ENCODE data around the gene CACNA1E. TPM values are rescaled to one million over a fixed set of nuclear protein-coding genes. Genes with fewer than 3 reads are reported as not detected.

Gene CACNA1E
- total RNA-seq, 1 donor from 2014 or later = not detected

DNA sequence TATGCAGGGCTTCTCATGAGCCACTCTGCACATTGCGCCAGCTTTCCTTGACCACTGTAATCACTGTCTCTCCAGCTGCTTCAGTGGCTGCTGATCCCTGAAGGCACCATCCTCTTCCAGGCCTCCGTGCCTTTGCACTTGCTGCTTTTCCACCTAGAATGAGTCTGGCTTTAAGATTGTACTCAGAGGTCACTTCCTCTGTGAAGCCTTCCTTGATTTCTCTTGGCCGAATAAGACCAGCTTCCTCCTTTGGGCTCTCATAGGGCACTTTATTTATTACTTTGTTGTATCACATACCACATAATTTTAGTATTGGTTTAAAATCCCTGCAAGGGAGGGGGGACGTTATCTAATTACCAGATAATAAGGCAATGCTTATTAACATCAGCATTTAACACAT is 10.6 kb downstream of the CACNA1E start:
- no peaks in the 10 kb centered on the region for H3K4me1 ChIP-seq
- H3K9me3 ChIP-seq = no peaks in the 10 kb centered on the region

DNA sequence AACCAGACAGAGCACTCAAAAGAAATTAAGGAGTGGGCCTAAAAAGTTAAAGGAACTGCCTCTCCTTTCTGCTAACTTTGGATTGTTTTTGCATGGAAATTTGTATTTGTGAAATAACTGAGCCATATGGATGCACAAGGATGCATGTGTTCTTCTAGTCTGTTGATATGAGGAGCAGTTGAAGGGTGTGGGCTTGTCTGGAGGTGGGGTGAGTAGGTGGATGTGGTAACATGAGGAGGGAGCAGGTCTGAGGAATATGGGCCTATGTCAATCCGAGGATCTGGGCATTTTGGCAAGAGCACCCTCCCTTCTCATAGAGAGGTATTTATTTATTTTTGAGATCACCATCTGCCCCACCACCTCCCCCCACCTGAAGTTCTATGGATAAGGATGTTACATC is 13.4 kb downstream of the CACNA1E start:
- Histone ChIP-seq H3K27ac (no peak overlapping the region), H3K9me3 (no peaks in the 10 kb centered on the region), H3K4me3 (no peak overlapping the region), H3K27me3 (no peaks in the 10 kb centered on the region), H3K36me3 (no peaks in the 10 kb centered on the region), H3K4me1 (no peaks in the 10 kb centered on the region)
- intact Hi-C loops (cut with DNase I) = no loop called here
- TF ChIP-seq POLR2A (IDR thresholded peaks at IDR 0.05) (no peak), POLR2AphosphoS5 (IDR thresholded peaks at IDR 0.05; ENCODE audit: insufficient read depth in 1 of 2, low read depth in 1 of 2) (no peak)
- no peak for DNase-seq (ENCODE audit: extremely low spot score in 2 of 2)

More for the DNA sequence above, 10.6 kb downstream of the CACNA1E start:
- Histone ChIP-seq H3K36me3 (no peaks in the 10 kb centered on the region), H3K27me3 (no peaks in the 10 kb centered on the region), H3K4me3 (no peak overlapping the region), H3K27ac (no peak overlapping the region)
- intact Hi-C loops (cut with DNase I) = no loop called here
- no peak for DNase-seq (ENCODE audit: extremely low spot score in 2 of 2)
- TF ChIP-seq, protein P1, sequence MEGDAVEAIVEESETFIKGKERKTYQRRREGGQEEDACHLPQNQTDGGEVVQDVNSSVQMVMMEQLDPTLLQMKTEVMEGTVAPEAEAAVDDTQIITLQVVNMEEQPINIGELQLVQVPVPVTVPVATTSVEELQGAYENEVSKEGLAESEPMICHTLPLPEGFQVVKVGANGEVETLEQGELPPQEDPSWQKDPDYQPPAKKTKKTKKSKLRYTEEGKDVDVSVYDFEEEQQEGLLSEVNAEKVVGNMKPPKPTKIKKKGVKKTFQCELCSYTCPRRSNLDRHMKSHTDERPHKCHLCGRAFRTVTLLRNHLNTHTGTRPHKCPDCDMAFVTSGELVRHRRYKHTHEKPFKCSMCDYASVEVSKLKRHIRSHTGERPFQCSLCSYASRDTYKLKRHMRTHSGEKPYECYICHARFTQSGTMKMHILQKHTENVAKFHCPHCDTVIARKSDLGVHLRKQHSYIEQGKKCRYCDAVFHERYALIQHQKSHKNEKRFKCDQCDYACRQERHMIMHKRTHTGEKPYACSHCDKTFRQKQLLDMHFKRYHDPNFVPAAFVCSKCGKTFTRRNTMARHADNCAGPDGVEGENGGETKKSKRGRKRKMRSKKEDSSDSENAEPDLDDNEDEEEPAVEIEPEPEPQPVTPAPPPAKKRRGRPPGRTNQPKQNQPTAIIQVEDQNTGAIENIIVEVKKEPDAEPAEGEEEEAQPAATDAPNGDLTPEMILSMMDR (IDR thresholded peaks at IDR 0.05) = no peak
- TF ChIP-seq POLR2AphosphoS5 (IDR thresholded peaks at IDR 0.05; ENCODE audit: insufficient read depth in 1 of 2, low read depth in 1 of 2) (no peak), POLR2A (IDR thresholded peaks at IDR 0.05) (no peak)

DNA sequence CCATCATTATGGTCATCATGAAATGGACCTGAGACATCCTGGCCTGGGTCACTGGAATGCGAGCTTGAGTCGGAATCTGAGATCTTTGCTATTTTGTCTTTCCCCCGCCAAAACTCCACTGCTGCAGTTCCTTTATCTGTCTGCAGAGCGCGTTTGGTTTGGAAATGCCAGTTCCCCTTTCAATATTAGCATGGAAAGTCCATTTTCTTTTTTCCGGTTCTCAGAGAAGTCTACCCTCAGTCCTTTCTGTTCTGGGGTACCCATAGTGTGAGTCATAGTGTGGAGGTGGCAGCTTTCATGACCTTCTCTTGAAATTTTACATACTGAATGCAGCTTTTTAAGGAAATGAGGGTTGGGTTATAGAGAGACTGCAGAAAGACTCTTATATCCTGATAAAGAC is 14.6 kb downstream of the CACNA1E start:
- no peak overlapping the region for H3K27ac ChIP-seq
- H3K9me3 ChIP-seq = no peaks in the 10 kb centered on the region
- H3K4me1 ChIP-seq = no peaks in the 10 kb centered on the region
- intact Hi-C loops (cut with DNase I) = no loop called here
- no peak for DNase-seq (ENCODE audit: extremely low spot score in 2 of 2)
- H3K4me3 ChIP-seq = no peak overlapping the region
- no peaks in the 10 kb centered on the region for H3K36me3 ChIP-seq
- no peaks in the 10 kb centered on the region for H3K27me3 ChIP-seq
- TF ChIP-seq POLR2A (IDR thresholded peaks at IDR 0.05) (no peak), POLR2AphosphoS5 (IDR thresholded peaks at IDR 0.05; ENCODE audit: insufficient read depth in 1 of 2, low read depth in 1 of 2) (no peak)

DNA sequence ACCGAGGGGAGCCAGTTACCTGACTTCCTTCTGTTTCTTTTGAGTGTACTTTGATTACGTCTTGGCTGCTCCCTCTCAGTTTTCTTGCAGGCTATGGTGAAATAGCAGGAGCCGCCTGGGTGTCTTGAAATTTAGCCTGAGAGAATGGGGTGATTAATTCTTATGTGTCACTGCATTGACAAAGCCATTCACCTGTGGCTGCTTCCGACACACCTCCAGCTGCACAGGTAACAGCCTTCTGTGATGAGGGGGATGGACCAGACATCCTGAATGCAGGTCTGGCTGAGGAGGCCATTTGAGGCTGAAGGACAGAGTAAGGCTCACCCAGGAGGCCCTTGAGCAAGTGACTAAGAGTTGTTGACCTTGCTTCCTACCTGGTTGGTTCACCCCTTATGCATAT is 16.5 kb downstream of the CACNA1E start:
- H3K27ac ChIP-seq = no peak overlapping the region
- intact Hi-C loops (cut with DNase I) = no loop called here
- TF ChIP-seq POLR2AphosphoS5 (IDR thresholded peaks at IDR 0.05; ENCODE audit: insufficient read depth in 1 of 2, low read depth in 1 of 2) (no peak), POLR2A (IDR thresholded peaks at IDR 0.05) (no peak)
- TF ChIP-seq, protein P1 (IDR thresholded peaks at IDR 0.05) = no peak
- no peak overlapping the region for H3K4me3 ChIP-seq
- no peak for DNase-seq (ENCODE audit: extremely low spot score in 2 of 2)
- no peaks in the 10 kb centered on the region for H3K9me3 ChIP-seq
- no peaks in the 10 kb centered on the region for H3K27me3 ChIP-seq
- no peaks in the 10 kb centered on the region for H3K36me3 ChIP-seq
- no peaks in the 10 kb centered on the region for H3K4me1 ChIP-seq

DNA sequence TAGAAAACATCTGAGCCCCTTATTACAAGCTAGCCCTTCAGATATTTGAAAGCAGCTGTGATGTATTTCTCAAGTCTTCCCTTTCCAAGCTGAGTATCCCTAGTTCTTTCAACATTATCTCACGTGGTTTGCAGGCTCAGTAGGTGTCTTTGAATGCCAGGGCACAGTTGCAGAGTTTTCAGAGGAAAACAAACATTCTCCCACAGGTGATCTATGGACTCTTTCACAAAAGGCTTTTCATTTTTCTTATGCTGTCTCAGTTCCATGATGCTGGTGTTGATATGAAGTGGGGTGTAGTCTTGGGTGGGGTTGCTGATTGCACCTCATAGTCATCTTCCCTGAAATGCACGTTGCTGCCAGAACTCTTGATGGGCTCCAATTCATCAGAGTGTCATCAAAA is 17.3 kb downstream of the CACNA1E start:
- H3K27ac ChIP-seq = no peak overlapping the region
- no peaks in the 10 kb centered on the region for H3K27me3 ChIP-seq
- TF ChIP-seq POLR2AphosphoS5 (IDR thresholded peaks at IDR 0.05; ENCODE audit: insufficient read depth in 1 of 2, low read depth in 1 of 2) = no peak
- no peak for TF ChIP-seq POLR2A (IDR thresholded peaks at IDR 0.05)
- TF ChIP-seq, protein P1 (IDR thresholded peaks at IDR 0.05) = no peak
- no peak for DNase-seq (ENCODE audit: extremely low spot score in 2 of 2)
- no peaks in the 10 kb centered on the region for H3K36me3 ChIP-seq
- no peaks in the 10 kb centered on the region for H3K4me1 ChIP-seq
- intact Hi-C loops (cut with DNase I) = no loop called here
- H3K9me3 ChIP-seq = no peaks in the 10 kb centered on the region
- H3K4me3 ChIP-seq = no peak overlapping the region

DNA sequence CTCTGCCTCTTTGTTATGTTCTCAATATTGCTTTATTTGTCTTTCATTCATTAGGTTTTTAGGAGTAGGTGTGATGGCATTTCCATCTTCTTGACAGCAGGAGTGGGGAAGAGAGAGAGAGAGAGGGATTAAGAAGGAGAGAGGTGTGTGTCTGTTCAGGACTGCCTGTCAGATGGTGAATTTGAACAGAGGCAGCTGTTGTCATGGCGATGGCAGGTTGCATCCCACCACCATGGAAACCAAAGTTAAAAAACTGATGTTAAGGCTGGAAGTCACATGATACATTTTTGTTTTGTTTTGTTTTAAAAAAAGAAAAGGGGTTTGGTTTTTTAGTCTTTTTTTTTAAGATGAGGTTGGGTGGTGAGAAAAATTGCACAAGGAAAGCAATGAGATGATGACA is 18.3 kb downstream of the CACNA1E start:
- no peak for DNase-seq (ENCODE audit: extremely low spot score in 2 of 2)
- H3K27ac ChIP-seq = no peak overlapping the region
- no peaks in the 10 kb centered on the region for H3K27me3 ChIP-seq
- intact Hi-C loops (cut with DNase I) = no loop called here
- TF ChIP-seq POLR2AphosphoS5 (IDR thresholded peaks at IDR 0.05; ENCODE audit: insufficient read depth in 1 of 2, low read depth in 1 of 2) (no peak), POLR2A (IDR thresholded peaks at IDR 0.05) (no peak)
- TF ChIP-seq, protein P1 (IDR thresholded peaks at IDR 0.05) = no peak
- H3K36me3 ChIP-seq = no peaks in the 10 kb centered on the region
- no peak overlapping the region for H3K4me3 ChIP-seq
- no peaks in the 10 kb centered on the region for H3K4me1 ChIP-seq
- H3K9me3 ChIP-seq = no peaks in the 10 kb centered on the region
